Heart left ventricle (tissue), 13 donors: Measurements from ENCODE around the gene TNRC18.
"Not testable (repeated sequence)": the region's sequence is repeated elsewhere in the genome, so short reads cannot be mapped to it uniquely, and the experiment has no call there.

Experiments used
- CTCF ChIP-seq, 12 donors: fragments of 200-600 bp; sonication (generic) in 4 of 12; IDR thresholded peaks; one replicate each; pipeline versions ENCODE4 v1.5.0 to v1.8.0; 2018 to 2022; ENCODE audit warnings: antibody characterized with exemption in 12 of 12, mild to moderate bottlenecking in 5 of 12
- POLR2A ChIP-seq, 2 donors: fragments of 450-650 bp; IDR thresholded peaks; one replicate each; pipeline ENCODE4 v1.6.1; 2017; ENCODE audit warnings: antibody characterized with exemption in 2 of 2, mild to moderate bottlenecking in 2 of 2, moderate library complexity in 2 of 2
- donor health status: ischemic (EF 13 %, LVEDD 7.1; RV severe dilation, severe dysfunction).
- donor health status: DM: no; HTN: yes; CAD: no.
- donor health status: DM: no; HTN: no; CAD: no.
- donor health status: ischemic (EF 25% LVEDD 6.9; RV normal size, moderate dysfunction).
- donor health status: ischemic (EF 25% LVEDD 5.7; RV mildly dilated, moderate dysfunction).
- donor health status: ischemic (EF 35%, LVEDD 5.7; RV mildly dilated, moderate dysfunction).
- donor health status: nonischemic (EF 11% LVEDD 7.7; RV severe dilation, severe dysfunction).
- donor health status: DM: yes; HTN: yes; CAD: no.
- donor health status: PGD.
- donor health status: ischemic (EF 29% LVEDD 5.4; RV normal size, mild dysfunction).
- donor health status: nonischemic (EF 23%, LVEDD 6.1; RV moderate dilation, normal function).

DNA sequence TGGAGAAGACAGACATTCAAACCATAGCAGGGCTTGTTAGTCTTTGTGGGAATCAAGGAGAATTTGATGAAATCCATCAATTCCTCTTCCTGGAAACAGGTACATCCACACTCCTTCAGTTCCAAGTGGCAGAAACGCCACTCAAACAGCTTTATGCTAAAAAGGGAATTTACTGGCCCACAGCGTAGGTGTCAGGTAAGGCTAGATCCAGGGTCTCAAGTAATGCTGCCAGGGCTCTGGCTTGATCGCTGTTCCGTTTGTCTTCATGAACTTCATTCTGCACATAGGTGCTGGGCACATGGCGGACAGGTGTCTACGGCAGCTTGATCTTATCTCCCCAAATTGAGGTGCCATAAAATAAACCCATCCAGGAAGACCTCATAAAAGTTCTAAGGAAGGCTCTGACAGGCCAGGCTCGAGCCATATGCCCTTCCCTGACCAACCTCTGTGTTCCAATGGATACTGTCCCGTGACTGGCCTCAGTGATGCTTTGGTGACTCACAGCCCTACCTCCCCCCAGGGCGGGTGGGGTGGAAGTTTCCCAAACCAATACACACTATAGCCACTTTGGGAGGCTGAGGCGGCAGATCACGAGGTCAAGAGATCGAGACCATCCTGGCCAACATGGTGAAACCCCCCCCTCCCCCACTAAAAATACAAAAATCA is 153.5 kb downstream of the TNRC18 start:
- TF ChIP-seq POLR2A, CTCF (IDR thresholded peaks at IDR 0.05): not testable (repeated sequence)
